HepG2 (cell line): ENCODE measurements around the gene ATP2C2. TPM values are rescaled to one million over a fixed set of nuclear protein-coding genes. Genes with fewer than 3 reads are reported as not detected.

Experiments
- ATAC-seq: fragments of 200-7000 bp; cut with Tn5 transposase; 3 replicates; pipeline ENCODE4 v1.9.1; 2020; ENCODE audit warnings: mild to moderate bottlenecking, moderate library complexity
- BruUV-seq: library from RNA; stranded (reverse); fragments of 400-500 nt; replicated peaks from 2 replicates; lab custom pipeline; 2021; lab: Mats Ljungman, UMichigan
- CTCF ChIA-PET: fragments of 300-600 bp; formaldehyde crosslinking; extraction: SDS; loops from one replicate; lab custom pipeline; 2021; ENCODE audit warnings: low total read pairs, inconsistent platforms, low intra/inter-chr PET ratio; lab: Yijun Ruan, JAX
- POLR2A ChIA-PET: fragments of 350-600 bp; sonication (Branson Sonifier 250); formaldehyde crosslinking; loops from one replicate; lab custom pipeline; 2020; ENCODE audit warnings: antibody characterized with exemption, inconsistent platforms; lab: Yijun Ruan, JAX
- DNase-seq: peaks from one replicate; pipeline ENCODE4 v3.0.0-alpha.2; 2015; ENCODE audit warnings: low spot score
- FAIRE-seq: peaks from 3 replicates; lab custom pipeline; 2011; peaks lifted over from hg19 to GRCh38; lab: Jason Lieb, UNC
- H2AFZ ChIP-seq: one replicate; pipeline ENCODE4 v1.6.1; 2011; ENCODE audit warnings: low read length, inconsistent platforms
- H3K27ac ChIP-seq: fragments of 300-600 bp; 3 replicates; pipeline ENCODE4 v1.8.0; 2011; ENCODE audit warnings: mixed run types, mild to moderate bottlenecking, mixed read lengths, low read length, inconsistent platforms; ENCODE audit not compliant: insufficient read depth; ENCODE audit errors: extremely low read length
- H3K27me3 ChIP-seq, 2 experiments: fragments of 200-600 bp in 1 of 2; 2 replicates in 1 of 2; 3 replicates in 1 of 2; pipeline versions ENCODE4 v1.6.0 to v1.8.0; 2011; ENCODE audit warnings: low read length in 2 of 2, mild to moderate bottlenecking in 2 of 2, moderate library complexity in 2 of 2, inconsistent platforms in 1 of 2; ENCODE audit not compliant: insufficient read depth in 2 of 2, control insufficient read depth in 1 of 2
- H3K36me3 ChIP-seq, 2 experiments: fragments of 200-600 bp in 1 of 2; replicated peaks in 1 of 2; 2 replicates in 1 of 2; 3 replicates in 1 of 2; pipeline versions ENCODE4 v1.5.1 to v1.8.0; 2011; ENCODE audit warnings: low read length in 2 of 2, inconsistent platforms in 1 of 2; ENCODE audit not compliant: insufficient read depth in 2 of 2, control insufficient read depth in 1 of 2
- H3K4me1 ChIP-seq: 2 replicates; pipeline ENCODE4 v1.5.1; 2012; ENCODE audit warnings: low read length, inconsistent platforms; ENCODE audit not compliant: insufficient read depth
- H3K4me2 ChIP-seq: 2 replicates; pipeline ENCODE4 v1.6.0; 2011; ENCODE audit warnings: low read depth, low read length, inconsistent platforms
- H3K4me3 ChIP-seq, 3 experiments: fragments of 200-600 bp in 1 of 3; sonication (generic), shearing (Covaris generic) in 1 of 3; replicated peaks in 1 of 3; 2 replicates each; pipeline ENCODE4 v1.5.1; 2011 to 2016; ENCODE audit warnings: low read length in 3 of 3, inconsistent platforms in 2 of 3, low read depth in 2 of 3, mild to moderate bottlenecking in 2 of 3, control low read depth in 1 of 3, mixed read lengths in 1 of 3; ENCODE audit not compliant: insufficient read depth in 1 of 3
- H3K79me2 ChIP-seq: one replicate; pipeline ENCODE4 v1.6.1; 2011; ENCODE audit warnings: low read length, inconsistent platforms; ENCODE audit not compliant: insufficient read depth
- H3K9ac ChIP-seq: 2 replicates; pipeline ENCODE4 v1.6.0; 2011; ENCODE audit warnings: mild to moderate bottlenecking, low read depth, low read length, inconsistent platforms; ENCODE audit not compliant: insufficient read depth
- H3K9me3 ChIP-seq: 2 replicates; pipeline ENCODE4 v1.5.1; 2012; ENCODE audit warnings: mild to moderate bottlenecking, low read length
- H4K20me1 ChIP-seq: 2 replicates; pipeline ENCODE4 v1.6.0; 2011; ENCODE audit warnings: inconsistent platforms, mild to moderate bottlenecking, low read length, moderate library complexity; ENCODE audit not compliant: insufficient read depth
- CENPT ChIP-seq: sonication (generic); formaldehyde crosslinking; IDR thresholded peaks from 2 replicates; pipeline ENCODE4 v1.8.0; 2022; ENCODE audit warnings: low read depth, mild to moderate bottlenecking, moderate library complexity, missing genetic modification reagents
- KDM2A ChIP-seq: sonication (generic); formaldehyde crosslinking; IDR thresholded peaks from 2 replicates; pipeline ENCODE4 v1.4.0; 2020; ENCODE audit warnings: low read depth, missing genetic modification reagents, borderline replicate concordance
- KDM5B ChIP-seq: sonication (generic); formaldehyde crosslinking; IDR thresholded peaks from 2 replicates; pipeline ENCODE4 v1.4.0; 2020; ENCODE audit warnings: missing genetic modification reagents, mild to moderate bottlenecking, borderline replicate concordance
- SALL2 ChIP-seq: sonication (generic); formaldehyde crosslinking; IDR thresholded peaks from 2 replicates; pipeline ENCODE4 v1.8.1; 2023; ENCODE audit warnings: mild to moderate bottlenecking, missing genetic modification reagents, inconsistent platforms
- SNRNP70 ChIP-seq: fragments of 200-400 bp; formaldehyde crosslinking; IDR thresholded peaks from 2 replicates; pipeline ENCODE4 v1.6.1; 2017; ENCODE audit warnings: mild to moderate bottlenecking, low read depth, low read length, moderate library complexity
- SOX13 ChIP-seq, 3 experiments: fragments of 450-650 bp in 1 of 3; sonication (generic) in 1 of 3; formaldehyde crosslinking in 1 of 3; IDR thresholded peaks in 2 of 3; conservative IDR thresholded peaks in 1 of 3; 2 replicates each; pipeline versions ENCODE4 v1.5.0 to v1.6.1; 2016 to 2020; ENCODE audit warnings: antibody characterized with exemption in 1 of 3, mild to moderate bottlenecking in 1 of 3, missing compliant biosample characterization in 1 of 3, missing genetic modification reagents in 1 of 3, moderate library complexity in 1 of 3
- THYN1 ChIP-seq: sonication (generic); formaldehyde crosslinking; IDR thresholded peaks from 2 replicates; pipeline ENCODE4 v1.8.1; 2023; ENCODE audit warnings: low read depth, mild to moderate bottlenecking, moderate library complexity, missing genetic modification reagents, borderline replicate concordance
- ZNF33B ChIP-seq: sonication (generic); formaldehyde crosslinking; IDR thresholded peaks from 2 replicates; pipeline ENCODE4 v1.5.1; 2020; ENCODE audit warnings: mild to moderate bottlenecking, missing genetic modification reagents
- ZNF598 ChIP-seq: sonication (generic); formaldehyde crosslinking; IDR thresholded peaks from 2 replicates; pipeline ENCODE4 v1.5.1; 2020; ENCODE audit warnings: mild to moderate bottlenecking, missing genetic modification reagents, borderline replicate concordance
- ZNF766 ChIP-seq: sonication (generic); formaldehyde crosslinking; IDR thresholded peaks from 2 replicates; pipeline ENCODE4 v1.5.0; 2020; ENCODE audit warnings: missing genetic modification reagents, borderline replicate concordance
- WGBS: methylation state at CpG from one replicate; pipeline ENCODE4 v1.1.6; 2017; ENCODE audit warnings: low lambda C conversion rate; 5-methylcytosine and 5-hydroxymethylcytosine counted together
- in situ Hi-C: cut with HindIII; loops from 2 replicates; pipeline ENCODE4 v1.10.0; 2017; ENCODE audit warnings: low pct_unique_long_range_greater_than_20kb; ENCODE audit not compliant: extremely low pct_ligation_motif_present
- intact Hi-C: fragments of 100-400 bp; cut with micrococcal nuclease; formaldehyde crosslinking; loops from one replicate; pipeline ENCODE4 v1.10.0; 2022; ENCODE audit not compliant: unreplicated experiment
- polyA plus RNA-seq, 8 experiments: library from polyadenylated mRNA; depleted of rRNA in 3 of 8; stranded (reverse) in 7 of 8; unstranded in 1 of 8; fragments of >200 nt; fragmentation: Illumina TruSeq in 4 of 8; extraction: Trizol in 4 of 8; gene quantifications; 2 replicates each; pipeline versions ENCODE4 v1.2.1 to v1.2.3, GENCODE V29; 2011 to 2016; ENCODE audit warnings: low read depth in 4 of 8, missing spikeins in 1 of 8, mixed read lengths in 1 of 8; ENCODE audit not compliant: insufficient read depth in 1 of 8
- total RNA-seq, 5 experiments: library from RNA; depleted of rRNA; stranded (reverse); fragments of >200 nt; fragmentation: Illumina TruSeq; extraction: Trizol; gene quantifications; 2 replicates each; pipeline ENCODE4 v1.2.3, GENCODE V29; 2016; ENCODE audit warnings: low read depth in 1 of 5
- TF ChIP-seq, protein P1 (sequence below): IDR thresholded peaks from 2 replicates; pipeline ENCODE4 v1.6.1; 2012; ENCODE audit warnings: inconsistent platforms
- TF ChIP-seq, protein P2 (sequence below): sonication (generic); formaldehyde crosslinking; IDR thresholded peaks from 2 replicates; pipeline ENCODE4 v1.4.0; 2020; ENCODE audit warnings: mild to moderate bottlenecking, missing genetic modification reagents

Gene ATP2C2
- total and polyA plus RNA-seq, 2 of the 13 experiments (the other 11 are each of a cell fraction or from before 2014, with no cell fraction given), result 0.07 TPM; not detected in 1

DNA sequence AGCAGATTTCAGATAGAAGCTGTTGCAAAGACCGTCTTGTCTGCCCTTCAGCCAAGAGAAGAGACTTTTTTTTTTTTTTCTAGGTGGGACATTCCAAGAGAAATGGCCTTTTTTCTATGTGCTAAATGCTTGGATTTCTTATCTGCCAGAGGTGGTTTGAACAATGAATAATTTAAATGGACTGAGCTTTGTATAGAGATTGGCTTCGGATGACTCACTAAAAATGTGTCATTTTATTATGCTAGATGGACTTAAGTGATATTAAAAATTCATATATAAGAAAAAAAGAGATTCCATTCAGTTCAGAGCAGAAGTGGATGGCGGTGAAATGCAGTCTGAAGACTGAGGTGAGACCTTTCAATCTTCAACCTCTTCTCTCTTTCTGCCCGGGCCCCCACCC is 77.7 kb downstream of the ATP2C2 start (continued):
- TF ChIP-seq, protein P1, sequence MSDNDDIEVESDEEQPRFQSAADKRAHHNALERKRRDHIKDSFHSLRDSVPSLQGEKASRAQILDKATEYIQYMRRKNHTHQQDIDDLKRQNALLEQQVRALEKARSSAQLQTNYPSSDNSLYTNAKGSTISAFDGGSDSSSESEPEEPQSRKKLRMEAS, result no peak
- no peak for TF ChIP-seq KDM2A (CRISPR knock-in tag)
- TF ChIP-seq, protein P2, sequence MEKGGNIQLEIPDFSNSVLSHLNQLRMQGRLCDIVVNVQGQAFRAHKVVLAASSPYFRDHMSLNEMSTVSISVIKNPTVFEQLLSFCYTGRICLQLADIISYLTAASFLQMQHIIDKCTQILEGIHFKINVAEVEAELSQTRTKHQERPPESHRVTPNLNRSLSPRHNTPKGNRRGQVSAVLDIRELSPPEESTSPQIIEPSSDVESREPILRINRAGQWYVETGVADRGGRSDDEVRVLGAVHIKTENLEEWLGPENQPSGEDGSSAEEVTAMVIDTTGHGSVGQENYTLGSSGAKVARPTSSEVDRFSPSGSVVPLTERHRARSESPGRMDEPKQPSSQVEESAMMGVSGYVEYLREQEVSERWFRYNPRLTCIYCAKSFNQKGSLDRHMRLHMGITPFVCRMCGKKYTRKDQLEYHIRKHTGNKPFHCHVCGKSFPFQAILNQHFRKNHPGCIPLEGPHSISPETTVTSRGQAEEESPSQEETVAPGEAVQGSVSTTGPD, result no peak
- no peak for TF ChIP-seq THYN1 (CRISPR knock-in tag)
- TF ChIP-seq SOX13 (IDR thresholded peaks at IDR 0.05), result no peak
- TF ChIP-seq SOX13 (CRISPR knock-in tag; conservative IDR thresholded peaks at IDR 0.05 in 1 of 2, IDR thresholded peaks at IDR 0.05 in 1 of 2), result no peak
- no peak for TF ChIP-seq ZNF766
- TF ChIP-seq, all 625 proteins: peak for 0

- in situ Hi-C loops, result no loop called here
- WGBS, result 48% methylated on average over 14 of the region's 14 CpGs
- POLR2A ChIA-PET, result no interaction called here
Measured at GRCh38 chr16:84446596-84447392, 78.5 kb downstream of the ATP2C2 start.

More at GRCh38 chr16:84446596-84447392, 78.5 kb downstream of the ATP2C2 start:
- CTCF ChIA-PET, result no interaction called here
- BruUV-seq, result no TSS peak
- H3K9me3 ChIP-seq, result no peaks in the 10 kb centered on the region
- peaks cover 15% of the 10 kb centered on the region for H3K4me1 ChIP-seq
- no peaks in the 10 kb centered on the region for H3K79me2 ChIP-seq
- no peak overlapping the region for H2AFZ ChIP-seq
- H4K20me1 ChIP-seq, result no peaks in the 10 kb centered on the region
- peaks cover 1 to 26% of the 10 kb centered on the region in 2 experiments; a peak in 4 of 5 replicates for H3K27me3 ChIP-seq
- no peak overlapping the region for H3K4me2 ChIP-seq
- no peak for FAIRE-seq
- no peak overlapping the region for H3K9ac ChIP-seq
- DNase-seq, result no peak
- intact Hi-C loops, result no loop called here
- no peak overlapping the region for H3K27ac ChIP-seq
- no peak overlapping the region for H3K4me3 ChIP-seq
- H3K36me3 ChIP-seq, result no peaks in the 10 kb centered on the region
- no peak for ATAC-seq
- TF ChIP-seq KDM5B (CRISPR knock-in tag) (no peak), SNRNP70 (no peak), CENPT (CRISPR knock-in tag) (no peak), ZNF33B (no peak), ZNF598 (CRISPR knock-in tag) (no peak), SALL2 (CRISPR knock-in tag) (no peak)
